B cell (primary cell): ENCODE results near the gene SLC38A10. TPM values are rescaled to one million over a fixed set of nuclear protein-coding genes. Genes with fewer than 3 reads are reported as not detected.

Experiments
- ATAC-seq: fragments of 200-7000 bp; cut with Tn5 transposase; one replicate; pipeline ENCODE4 v1.10.0; 2021; ENCODE audit warnings: low read depth, mild to moderate bottlenecking, moderate number of reproducible peaks, moderate library complexity
- CTCF ChIA-PET: fragments of 350-600 bp; sonication (Branson Sonifier 250); formaldehyde crosslinking; loops from one replicate; lab custom pipeline; 2021; ENCODE audit warnings: antibody characterized with exemption, inconsistent platforms; lab: Charles Lee
- POLR2A ChIA-PET: fragments of 350-600 bp; sonication (Branson Sonifier 250); formaldehyde crosslinking; loops from one replicate; lab custom pipeline; 2021; ENCODE audit warnings: antibody characterized with exemption; lab: Charles Lee
- DNase-seq: peaks from one replicate; pipeline ENCODE4 v3.0.0; 2013
- H2AFZ ChIP-seq: 2 replicates; pipeline ENCODE4 v1.6.1; 2012; ENCODE audit warnings: mild to moderate bottlenecking, low read depth, low read length; ENCODE audit not compliant: insufficient read depth, poor library complexity, severe bottlenecking
- H3K27ac ChIP-seq, 2 donors: 1 replicate in 1 of 2; 2 replicates in 1 of 2; pipeline ENCODE4 v1.5.1; 2012 to 2013; ENCODE audit warnings: low read length in 2 of 2, mild to moderate bottlenecking in 2 of 2, moderate library complexity in 1 of 2
- H3K27me3 ChIP-seq, 4 experiments: fragments of 200-600 bp in 1 of 4; sonication (generic) in 1 of 4; replicated peaks in 1 of 4; 1 replicate in 2 of 4; 2 replicates in 2 of 4; pipeline versions ENCODE4 v1.6.1 to v1.7.0; 2013 to 2016; ENCODE audit warnings: low read length in 3 of 4, mild to moderate bottlenecking in 2 of 4, mixed read lengths in 1 of 4, moderate library complexity in 1 of 4; ENCODE audit not compliant: insufficient read depth in 4 of 4, control insufficient read depth in 3 of 4; ENCODE audit errors: control extremely low read depth in 1 of 4
- H3K36me3 ChIP-seq, 2 experiments: replicated peaks in 1 of 2; 1 replicate in 1 of 2; 2 replicates in 1 of 2; pipeline versions ENCODE4 v1.6.1 to v1.7.1; 2013; ENCODE audit warnings: low read length in 1 of 2; ENCODE audit not compliant: insufficient read depth in 2 of 2, control insufficient read depth in 1 of 2; ENCODE audit errors: control extremely low read depth in 1 of 2, extremely low read depth in 1 of 2
- H3K4me1 ChIP-seq, 2 donors: fragments of 200-600 bp in 1 of 2; sonication (generic) in 1 of 2; 1 replicate in 1 of 2; 2 replicates in 1 of 2; pipeline versions ENCODE4 v1.5.1 to v1.6.1; 2013 to 2017; ENCODE audit warnings: low read length in 2 of 2; ENCODE audit not compliant: control insufficient read depth in 2 of 2, insufficient read depth in 2 of 2
- H3K4me2 ChIP-seq: replicated peaks from 2 replicates; pipeline ENCODE3; 2012; ENCODE audit warnings: mild to moderate bottlenecking, low read depth, low read length; ENCODE audit not compliant: poor library complexity, severe bottlenecking
- H3K4me3 ChIP-seq, 5 experiments: fragments of 200-600 bp in 1 of 5; sonication (generic) in 1 of 5; 1 replicate in 3 of 5; 2 replicates in 2 of 5; pipeline versions ENCODE4 v1.5.1 to v1.7.0; 2011 to 2016; ENCODE audit warnings: low read length in 4 of 5, mild to moderate bottlenecking in 4 of 5, low read depth in 2 of 5, control low read depth in 1 of 5, moderate library complexity in 1 of 5; ENCODE audit not compliant: insufficient read depth in 1 of 5; ENCODE audit errors: control extremely low read depth in 1 of 5, extremely low read depth in 1 of 5
- H3K79me2 ChIP-seq: fragments of 200-600 bp; sonication (generic); one replicate; pipeline ENCODE4 v1.6.0; 2016; ENCODE audit warnings: low read length; ENCODE audit not compliant: control insufficient read depth, insufficient read depth
- H3K9ac ChIP-seq: fragments of 200-600 bp; sonication (generic); 2 replicates; pipeline ENCODE4 v1.6.1; 2017; ENCODE audit warnings: mild to moderate bottlenecking, low read length, moderate library complexity
- H3K9me3 ChIP-seq, 3 donors: one replicate each; pipeline versions ENCODE4 v1.6.1 to v1.7.1; 2013; ENCODE audit warnings: low read length in 2 of 3; ENCODE audit not compliant: control insufficient read depth in 2 of 3, insufficient read depth in 1 of 3; ENCODE audit errors: control extremely low read depth in 1 of 3
- H4K20me1 ChIP-seq: 2 replicates; pipeline ENCODE4 v1.6.0; 2012; ENCODE audit warnings: mild to moderate bottlenecking, low read length; ENCODE audit not compliant: insufficient read depth, control insufficient read depth, poor library complexity, severe bottlenecking
- H3K27ac Mint-ChIP-seq: one replicate; pipeline ENCODE4 v1.8.0; 2021; ENCODE audit warnings: mixed read lengths
- H3K27me3 Mint-ChIP-seq: one replicate; pipeline ENCODE4 v1.8.0; 2021; ENCODE audit warnings: mixed read lengths
- H3K4me1 Mint-ChIP-seq: one replicate; pipeline ENCODE4 v1.8.0; 2021; ENCODE audit warnings: mixed read lengths
- H3K4me3 Mint-ChIP-seq: one replicate; pipeline ENCODE4 v1.8.0; 2021; ENCODE audit warnings: mixed read lengths
- H3K9me3 Mint-ChIP-seq: one replicate; pipeline ENCODE4 v1.8.0; 2022; ENCODE audit warnings: mixed read lengths; ENCODE audit not compliant: insufficient read depth
- EZH2 ChIP-seq: IDR thresholded peaks from 2 replicates; pipeline ENCODE4 v1.6.1; 2012; ENCODE audit warnings: borderline replicate concordance, low read depth, mild to moderate bottlenecking, moderate library complexity, low read length; ENCODE audit not compliant: insufficient read depth, poor library complexity, severe bottlenecking
- WGBS: methylation state at CpG from one replicate; pipeline ENCODE4 v1.1.5; 2013; ENCODE audit warnings: missing lambda C conversion rate; ENCODE audit not compliant: insufficient coverage; 5-methylcytosine and 5-hydroxymethylcytosine counted together
- intact Hi-C: fragments of 100-400 bp; cut with micrococcal nuclease; formaldehyde crosslinking; loops from one replicate; pipeline ENCODE4 v1.10.0; 2022
- polyA plus RNA-seq: library from polyadenylated mRNA; depleted of rRNA; stranded (reverse); fragments of >200 nt; gene quantifications from 2 replicates; pipeline ENCODE4 v1.2.3, GENCODE V29; 2012
- total RNA-seq, 2 donors: library from RNA; stranded (reverse); fragments of 120-200 nt in 1 of 2; gene quantifications; 1 replicate in 1 of 2; 2 replicates in 1 of 2; pipeline versions ENCODE4 v1.2.3 to v1.2.4, GENCODE V29; 2013 to 2022
- TF ChIP-seq, protein P1 (sequence below): fragments of 200-600 bp; IDR thresholded peaks from one replicate; pipeline ENCODE4 v1.8.0; 2022; ENCODE audit warnings: antibody characterized with exemption, mild to moderate bottlenecking

The SLC38A10 gene
- total and polyA plus RNA-seq, 2 donors (not counting 1 experiment from before 2014, with no cell fraction given) = 76.1 to 104 TPM

DNA sequence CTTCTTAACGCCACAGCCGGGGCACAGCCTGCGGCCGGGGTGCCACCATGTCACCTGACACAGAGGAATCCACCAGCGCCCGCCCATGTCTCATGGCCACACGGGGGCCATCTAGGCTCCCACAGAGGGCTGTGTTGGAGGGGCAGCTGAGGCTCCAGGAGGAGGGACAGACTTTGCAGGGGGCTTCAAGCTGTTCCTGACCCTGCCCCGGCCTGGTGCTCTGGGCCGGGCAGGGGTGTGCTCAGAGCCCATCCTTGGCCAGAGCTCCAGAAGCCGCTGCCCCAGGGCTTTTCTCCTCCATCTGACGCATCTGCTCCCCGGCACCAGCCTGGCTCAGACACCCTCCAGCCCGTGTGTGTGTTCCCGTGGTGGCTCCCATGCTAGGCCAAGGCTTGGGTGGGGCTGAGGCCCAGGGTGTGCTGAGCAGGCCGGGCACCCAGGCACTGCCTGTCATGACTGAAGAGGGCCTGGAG is 7.8 kb upstream of the SLC38A10 start:
- Histone ChIP-seq H3K4me2 (no peak overlapping the region), H3K27ac (no peak overlapping the region), H3K4me3 (no peak overlapping the region), H3K9me3 (no peaks in the 10 kb centered on the region), H3K27me3 (no peaks in the 10 kb centered on the region), H3K9ac (no peak overlapping the region), H3K79me2 (no peaks in the 10 kb centered on the region), H4K20me1 (no peaks in the 10 kb centered on the region), H2AFZ (no peak overlapping the region), H3K4me1 (no peaks in the 10 kb centered on the region), H3K36me3 (no peaks in the 10 kb centered on the region)
- 89% methylated on average over 15 of the region's 15 CpGs for WGBS
- DNase-seq (no peak), ATAC-seq (no peak)
- intact Hi-C loops = no loop called here
- Mint-ChIP-seq H3K27me3 (no peaks in the 10 kb centered on the region), H3K27ac (no peak overlapping the region), H3K4me3 (no peak overlapping the region), H3K9me3 (no peaks in the 10 kb centered on the region), H3K4me1 (peaks cover 3% of the 10 kb centered on the region)
- CTCF ChIA-PET = no interaction called here
- POLR2A ChIA-PET = no interaction called here
- TF ChIP-seq EZH2 = no peak
- TF ChIP-seq, protein P1, sequence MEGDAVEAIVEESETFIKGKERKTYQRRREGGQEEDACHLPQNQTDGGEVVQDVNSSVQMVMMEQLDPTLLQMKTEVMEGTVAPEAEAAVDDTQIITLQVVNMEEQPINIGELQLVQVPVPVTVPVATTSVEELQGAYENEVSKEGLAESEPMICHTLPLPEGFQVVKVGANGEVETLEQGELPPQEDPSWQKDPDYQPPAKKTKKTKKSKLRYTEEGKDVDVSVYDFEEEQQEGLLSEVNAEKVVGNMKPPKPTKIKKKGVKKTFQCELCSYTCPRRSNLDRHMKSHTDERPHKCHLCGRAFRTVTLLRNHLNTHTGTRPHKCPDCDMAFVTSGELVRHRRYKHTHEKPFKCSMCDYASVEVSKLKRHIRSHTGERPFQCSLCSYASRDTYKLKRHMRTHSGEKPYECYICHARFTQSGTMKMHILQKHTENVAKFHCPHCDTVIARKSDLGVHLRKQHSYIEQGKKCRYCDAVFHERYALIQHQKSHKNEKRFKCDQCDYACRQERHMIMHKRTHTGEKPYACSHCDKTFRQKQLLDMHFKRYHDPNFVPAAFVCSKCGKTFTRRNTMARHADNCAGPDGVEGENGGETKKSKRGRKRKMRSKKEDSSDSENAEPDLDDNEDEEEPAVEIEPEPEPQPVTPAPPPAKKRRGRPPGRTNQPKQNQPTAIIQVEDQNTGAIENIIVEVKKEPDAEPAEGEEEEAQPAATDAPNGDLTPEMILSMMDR = no peak

- no peak for ATAC-seq
- Histone ChIP-seq H3K4me3 (no peak overlapping the region), H3K36me3 (no peaks in the 10 kb centered on the region), H3K9me3 (no peaks in the 10 kb centered on the region), H3K4me2 (no peak overlapping the region), H3K4me1 (no peaks in the 10 kb centered on the region), H3K79me2 (no peaks in the 10 kb centered on the region), H4K20me1 (no peaks in the 10 kb centered on the region), H2AFZ (no peak overlapping the region), H3K9ac (no peak overlapping the region), H3K27me3 (no peaks in the 10 kb centered on the region), H3K27ac (no peak overlapping the region)
- TF ChIP-seq, protein P1 = no peak
- TF ChIP-seq EZH2 = no peak
- DNase-seq = no peak
- no peaks in the 10 kb centered on the region for H3K4me1 Mint-ChIP-seq
- H3K27me3 Mint-ChIP-seq = no peaks in the 10 kb centered on the region
- POLR2A ChIA-PET = no interaction called here
- H3K27ac Mint-ChIP-seq = no peak overlapping the region
- 93% methylated on average over 8 of the region's 10 CpGs for WGBS
- CTCF ChIA-PET = no interaction called here
- no peaks in the 10 kb centered on the region for H3K9me3 Mint-ChIP-seq
- H3K4me3 Mint-ChIP-seq = no peak overlapping the region
- intact Hi-C loops = no loop called here
Observed at GRCh38 chr17:81302324-81302723, 7.2 kb upstream of the SLC38A10 start.
